HG02870 (cell line): ENCODE measurements around the gene TBC1D21.

Source experiments
- ATAC-seq: cut with Tn5 transposase; IDR thresholded peaks from one replicate; pipeline ENCODE4 v1.9.1; 2021; ENCODE audit warnings: mild to moderate bottlenecking, moderate library complexity; ENCODE audit not compliant: unreplicated experiment

The TBC1D21 gene

DNA sequence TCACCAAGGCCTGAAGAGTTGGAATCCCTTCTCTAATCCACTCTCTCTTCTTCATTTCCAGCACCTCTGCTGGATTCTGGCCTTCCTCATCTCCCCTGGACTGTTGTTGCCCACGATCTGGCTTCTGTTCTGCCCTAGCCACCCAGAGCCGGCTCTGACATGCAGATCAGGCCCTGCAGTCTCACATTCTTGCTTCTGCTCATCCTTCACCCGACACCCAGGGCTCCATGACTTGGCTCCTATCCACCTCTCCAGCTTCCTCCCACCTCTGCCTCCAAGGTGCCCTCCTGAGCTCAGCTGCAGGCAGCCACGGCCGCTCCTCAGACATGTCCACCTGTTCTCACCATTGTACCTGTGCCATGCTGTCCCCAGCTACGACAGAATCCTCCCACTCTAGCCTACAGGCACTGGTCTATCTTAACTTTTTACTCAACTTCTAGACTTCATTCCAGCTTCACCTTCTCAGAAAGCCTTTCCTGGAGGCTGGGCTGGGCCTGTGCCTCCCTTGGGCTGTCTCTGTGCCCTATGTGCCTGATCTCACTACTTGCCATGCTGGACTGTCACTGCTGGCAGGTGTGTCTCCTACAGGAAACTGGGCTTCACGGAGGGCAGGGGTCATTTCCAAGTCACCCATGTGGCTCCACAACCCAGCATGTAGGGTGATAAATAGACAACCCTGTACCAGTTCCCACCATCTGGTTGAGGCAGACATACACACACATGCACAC lies 16.0 kb upstream of the TBC1D21 start:
- ATAC-seq = no peak

DNA sequence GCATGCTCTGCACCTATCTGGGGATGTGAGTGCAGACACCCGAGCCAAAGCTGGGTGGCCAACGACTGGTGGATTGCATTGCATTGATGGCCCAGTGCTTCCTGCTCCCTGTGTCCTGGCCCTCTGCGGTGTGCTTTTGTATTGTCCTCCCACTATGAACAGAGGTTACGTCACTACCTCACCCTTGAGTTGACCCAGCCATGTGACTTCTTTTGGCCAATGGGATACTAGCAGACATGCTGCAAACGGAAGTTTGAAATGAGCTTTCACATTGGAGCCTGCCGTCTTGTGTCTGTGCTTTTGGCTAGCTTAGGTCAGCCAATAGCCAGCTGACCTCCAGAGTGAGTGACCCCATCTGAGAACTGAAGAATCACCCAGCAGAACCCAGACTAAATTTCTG lies 15.3 kb upstream of the TBC1D21 start:
- no peak for ATAC-seq

DNA sequence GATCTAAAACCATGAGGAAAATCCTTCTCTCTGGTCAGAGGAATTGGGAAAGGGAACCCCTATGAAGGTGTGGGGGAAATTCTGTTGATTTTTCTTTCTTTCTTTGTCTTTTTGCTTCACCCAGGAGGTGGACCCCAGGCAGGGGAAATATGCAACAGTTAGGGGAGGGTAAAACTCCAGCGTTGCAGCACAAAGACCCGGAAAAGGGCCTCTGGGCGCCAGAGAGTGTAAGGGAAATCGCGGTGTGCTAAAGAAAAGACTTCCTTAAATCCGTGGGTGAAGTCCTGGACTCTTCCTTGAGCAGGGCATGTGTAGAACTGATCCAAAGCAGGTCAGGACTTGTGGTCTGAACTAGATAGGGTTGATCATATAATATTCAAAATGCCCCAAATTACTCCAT lies 11.1 kb upstream of the TBC1D21 start:
- no peak for ATAC-seq

- no peak for ATAC-seq
These were observed 8.0 kb upstream of the TBC1D21 start for GRCh38 chr15:73865379-73865778.

- ATAC-seq = no peak
These were observed 7.5 kb upstream of the TBC1D21 start for GRCh38 chr15:73865904-73866303.

DNA sequence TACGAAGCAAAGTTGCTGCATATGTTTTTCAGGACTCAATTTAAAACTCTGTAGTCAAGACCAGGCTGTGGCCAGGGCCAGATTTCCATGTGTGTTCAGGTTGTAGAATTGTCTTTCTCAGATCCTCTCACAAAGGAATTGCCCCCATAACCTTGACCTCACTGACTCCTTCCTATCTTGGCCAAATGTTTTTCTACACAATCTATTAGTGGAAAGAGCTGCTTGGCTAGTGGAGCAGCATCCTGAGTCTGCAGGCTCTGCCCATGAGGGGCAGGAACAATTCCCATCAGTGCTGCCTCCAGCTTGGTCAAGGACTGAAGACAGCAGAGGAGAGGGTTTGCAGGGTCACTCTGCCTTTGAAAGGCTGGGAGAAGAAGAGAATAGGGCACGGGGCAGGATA lies 6.9 kb upstream of the TBC1D21 start:
- ATAC-seq = no peak

GRCh38 chr15:73866881-73867410 lies 6.4 kb upstream of the TBC1D21 start:
- ATAC-seq = no peak

DNA sequence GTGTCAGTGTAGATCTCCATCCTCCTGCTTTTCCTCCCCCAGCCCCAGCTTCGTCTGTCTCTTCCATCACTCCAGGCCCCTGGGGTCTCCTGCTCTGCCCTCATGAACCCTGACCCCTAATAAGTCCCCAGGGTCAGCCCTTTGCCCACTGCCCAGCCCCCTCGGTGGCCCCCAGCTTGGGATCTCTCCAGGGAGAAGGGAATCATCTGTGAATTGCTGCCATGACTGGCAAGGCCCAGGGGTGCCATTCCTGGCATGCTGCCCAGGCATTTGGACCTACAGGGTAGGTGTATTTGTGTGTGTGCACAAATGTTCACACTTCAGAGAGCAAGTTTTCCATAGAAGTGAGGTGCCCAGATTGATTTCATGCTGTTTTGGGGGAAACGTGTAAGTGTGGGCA lies 5.9 kb upstream of the TBC1D21 start:
- ATAC-seq = no peak

DNA sequence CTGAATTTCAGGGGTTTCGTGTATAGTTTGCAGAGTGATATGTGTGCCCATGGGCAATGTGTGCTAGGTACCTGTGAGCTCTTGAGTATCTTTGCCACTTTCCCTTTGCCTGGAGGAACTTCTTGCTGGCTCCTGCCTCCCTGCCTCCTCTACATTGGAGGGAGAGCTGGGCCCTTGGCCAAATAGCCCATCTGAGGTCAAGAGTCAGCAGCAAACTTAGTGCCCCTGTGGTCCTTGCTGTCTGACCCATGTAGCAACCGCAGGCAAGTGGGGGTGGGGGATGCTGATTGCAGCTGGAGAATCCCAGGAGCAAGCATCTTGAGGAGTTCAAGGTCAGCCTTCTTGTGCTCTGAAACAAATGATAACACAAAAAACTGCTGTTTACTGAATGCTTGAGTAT lies 5.4 kb upstream of the TBC1D21 start:
- no peak for ATAC-seq

- no peak for ATAC-seq
These were observed 4.0 kb upstream of the TBC1D21 start for GRCh38 chr15:73869216-73869995.

DNA sequence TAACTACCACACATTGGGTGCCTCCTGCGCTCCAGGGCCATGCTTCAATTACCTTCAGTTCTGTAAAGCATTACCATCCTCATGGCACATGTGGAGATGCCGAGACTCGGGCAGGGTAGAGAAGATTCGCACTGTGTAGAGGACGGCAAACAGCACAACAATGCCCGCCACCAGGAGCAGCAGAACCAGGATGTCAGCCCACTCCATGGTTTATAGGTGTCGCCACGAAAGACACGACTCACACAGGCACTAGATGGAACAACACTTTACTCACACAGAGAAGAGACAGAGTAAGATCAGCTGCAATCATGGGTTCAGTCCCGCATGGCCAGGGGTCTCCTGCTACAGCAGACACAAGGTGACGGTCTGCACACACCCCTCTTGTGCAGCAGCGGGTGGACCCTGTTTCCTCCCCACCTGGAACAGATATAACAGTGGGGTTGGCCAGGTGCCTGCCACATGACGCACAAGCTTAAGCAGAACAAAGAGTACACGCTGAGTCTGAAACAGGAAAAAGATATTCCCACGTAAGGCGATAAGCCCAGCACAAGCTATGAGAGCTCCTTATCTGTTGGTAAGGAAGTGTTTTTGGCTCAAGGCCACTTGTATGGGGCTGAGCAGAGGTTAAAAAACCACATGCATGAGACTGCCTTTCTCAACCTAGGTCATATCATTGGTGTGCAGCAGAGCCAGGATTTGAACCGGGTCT lies 2.5 kb upstream of the TBC1D21 start:
- no peak for ATAC-seq

- ATAC-seq = no peak
These were observed 1.0 kb upstream of the TBC1D21 start for GRCh38 chr15:73872346-73872745.

- no peak for ATAC-seq
These were observed 636 bp downstream of the TBC1D21 start for GRCh38 chr15:73873889-73874511.

GRCh38 chr15:73879426-73879825 lies 6.1 kb downstream of the TBC1D21 start:
- no peak for ATAC-seq

- ATAC-seq = no peak
These were observed 8.4 kb downstream of the TBC1D21 start for GRCh38 chr15:73881579-73882320.

DNA sequence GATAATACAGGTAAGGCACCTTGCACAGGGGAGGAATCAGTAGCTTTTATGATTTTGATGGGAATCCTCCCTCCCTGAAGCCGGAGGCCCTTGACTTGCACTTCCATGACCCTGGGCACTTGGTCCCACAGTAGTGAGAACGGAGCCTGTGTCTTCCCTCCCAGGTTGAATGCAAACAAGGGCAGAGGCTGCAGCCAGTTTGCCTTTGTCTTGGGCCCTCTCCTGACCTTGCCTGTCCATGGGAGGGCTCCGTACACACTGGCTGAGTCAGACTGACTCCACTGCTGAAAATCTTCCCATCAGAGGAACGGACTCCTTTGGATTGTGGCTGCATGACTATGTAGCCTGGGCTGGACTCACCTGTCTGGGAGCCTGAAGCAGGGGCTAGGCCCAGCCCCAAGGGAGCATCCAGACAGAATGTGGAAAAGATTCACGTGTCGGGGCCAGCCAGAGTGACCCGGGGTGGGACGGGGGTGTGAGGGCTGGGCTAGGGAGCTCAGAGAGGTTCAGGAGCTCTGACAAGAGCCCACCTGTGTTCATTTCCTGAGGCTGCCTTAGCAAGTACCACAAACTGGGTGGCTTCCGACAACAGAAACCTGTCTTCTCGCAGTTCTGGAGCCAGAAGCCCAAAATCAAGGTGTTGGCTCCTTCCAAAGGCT lies 9.5 kb downstream of the TBC1D21 start:
- ATAC-seq = no peak

- no peak for ATAC-seq
These were observed 10.8 kb downstream of the TBC1D21 start for GRCh38 chr15:73884159-73884558.

DNA sequence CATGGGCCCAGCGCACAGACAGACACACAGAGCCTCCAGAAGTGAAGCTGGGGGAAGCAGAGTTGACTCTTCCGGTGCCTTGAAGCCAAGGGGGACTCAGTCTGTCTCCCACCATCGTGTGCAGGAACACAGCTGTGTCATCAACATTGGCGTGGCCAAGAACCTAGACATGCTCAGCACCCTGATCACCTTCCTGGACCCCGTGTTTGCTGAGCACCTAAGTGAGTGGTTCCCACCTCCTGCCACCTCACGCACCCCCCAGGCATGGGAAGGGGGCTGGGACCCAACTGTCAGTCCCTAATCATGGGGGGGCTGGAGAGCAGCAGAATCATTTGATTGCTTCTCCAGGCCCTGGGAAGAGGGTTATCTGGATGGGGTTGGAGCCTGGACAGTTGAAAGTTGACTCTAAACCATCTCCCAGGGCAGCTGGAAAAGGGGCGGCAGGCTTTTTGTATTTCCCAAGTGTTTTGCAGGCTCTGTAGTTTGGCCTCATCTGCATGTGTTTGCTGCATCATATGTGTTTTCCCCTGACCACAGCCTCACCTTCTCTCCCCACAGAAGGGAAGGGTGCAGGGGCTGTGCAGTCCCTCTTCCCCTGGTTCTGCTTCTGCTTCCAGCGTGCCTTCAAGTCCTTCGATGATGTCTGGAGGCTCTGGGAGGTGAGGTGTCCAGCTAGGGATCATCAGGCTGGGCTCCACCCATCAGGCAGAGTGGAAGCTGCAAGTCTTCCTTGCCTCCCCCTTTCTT lies 12.8 kb downstream of the TBC1D21 start:
- ATAC-seq = no peak

GRCh38 chr15:73886717-73887345 lies 13.5 kb downstream of the TBC1D21 start:
- no peak for ATAC-seq
